ENCODE measurements around the gene USP49.
"Not testable (repeated sequence)": the region's sequence is repeated elsewhere in the genome, so short reads cannot be mapped to it uniquely, and the experiment has no call there.

The USP49 gene

GRCh38 chr6:41895300-41896233 is at the start of gene USP49:
Gene USP49 (minus strand): TSS chr6:41895375. CDS start chr6:41806983, 88,392 bp downstream.
- peak; percentile 59 to 82 for DNase-seq

DNA sequence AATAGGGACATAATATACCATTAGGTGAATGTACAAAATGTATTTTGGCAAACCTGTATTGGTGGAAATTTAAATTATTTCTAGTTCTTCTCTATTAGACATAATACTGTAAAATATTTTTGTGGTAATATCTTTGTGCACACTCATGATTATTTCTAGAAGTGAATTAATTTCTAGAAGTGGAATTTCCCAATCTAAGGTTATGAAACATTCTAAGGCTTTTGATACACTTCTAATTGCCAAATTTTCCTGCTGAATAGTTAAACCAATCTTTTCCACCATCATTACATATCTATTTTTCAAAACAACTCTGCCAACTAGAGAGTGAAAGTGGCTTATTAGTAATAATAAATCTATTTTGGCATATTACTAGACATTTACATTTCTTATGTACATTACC is 48.3 kb upstream of the USP49 start:
- no peak for DNase-seq

DNA sequence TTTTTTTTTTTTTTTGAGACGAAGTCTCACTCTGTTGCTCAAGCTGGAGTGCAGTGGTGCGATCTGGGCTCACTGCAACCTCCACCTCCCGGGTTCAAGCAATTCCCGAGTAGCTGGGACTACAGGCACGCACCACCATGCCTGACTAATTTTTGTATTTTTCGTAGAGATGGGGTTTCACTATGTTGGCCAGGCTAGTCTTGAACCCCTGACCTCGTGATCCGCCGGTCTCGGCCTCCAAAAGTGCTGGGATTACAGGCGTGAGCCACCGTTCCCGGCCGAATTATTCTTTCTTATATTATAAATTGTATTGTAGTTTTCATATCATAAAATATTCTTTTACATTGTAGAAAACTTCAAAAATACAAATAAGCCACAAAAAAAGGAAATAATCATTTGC is 47.7 kb upstream of the USP49 start:
- not testable (repeated sequence) for DNase-seq

GRCh38 chr6:41942067-41942851 is 47.1 kb upstream of the USP49 start:
- peak in 1 of 2 donors; percentile 44 for DNase-seq

- DNase-seq: peak; percentile 64 to 73
These were observed 46.3 kb upstream of the USP49 start, which contains the start of gene CCND3 for GRCh38 chr6:41941280-41942066. Gene CCND3 (minus strand): TSS chr6:41941808. CDS start chr6:41941649, 159 bp downstream.

- peak in 1 of 2 donors; percentile 46 for DNase-seq
These were observed 45.6 kb upstream of the USP49 start for GRCh38 chr6:41940759-41941279.

- DNase-seq: no peak
These were observed 44.9 kb upstream of the USP49 start for GRCh38 chr6:41939848-41940758.

DNA sequence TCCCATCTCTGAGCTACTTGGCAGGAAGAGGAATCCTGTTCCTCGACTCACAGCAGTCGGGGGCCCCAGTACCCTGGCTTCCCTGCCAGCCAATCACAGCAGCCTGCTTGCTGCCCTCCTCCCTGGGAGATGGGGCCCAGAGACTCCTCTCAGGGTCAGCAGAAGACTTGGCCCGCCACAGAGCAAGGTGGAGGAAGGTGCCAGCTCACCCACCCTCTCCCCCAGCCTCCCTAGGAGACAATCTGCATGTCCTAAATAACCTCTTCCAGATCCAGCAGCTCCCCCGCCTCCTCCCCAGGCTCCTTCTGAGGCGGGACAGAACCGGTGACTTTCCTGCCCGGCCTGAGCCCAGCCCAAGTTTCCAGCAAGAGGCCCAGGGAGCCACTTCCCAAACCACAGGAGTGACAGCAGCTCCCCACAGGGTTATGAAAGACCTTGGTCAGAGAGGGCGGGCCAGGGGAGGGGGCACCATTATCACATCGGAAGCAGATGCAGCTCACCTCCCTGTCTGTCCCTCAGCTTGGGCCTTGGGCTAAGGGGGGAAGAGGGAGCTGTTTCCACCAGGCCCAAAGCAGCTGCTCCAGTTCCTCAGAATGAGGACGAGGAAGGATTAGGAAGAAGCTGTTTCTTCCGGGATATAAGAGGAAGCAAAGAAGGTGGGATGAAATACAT is 44.1 kb upstream of the USP49 start:
- peak; percentile 27 to 46 for DNase-seq

- DNase-seq: no peak
These were observed 43.5 kb upstream of the USP49 start for GRCh38 chr6:41938590-41939175.

DNA sequence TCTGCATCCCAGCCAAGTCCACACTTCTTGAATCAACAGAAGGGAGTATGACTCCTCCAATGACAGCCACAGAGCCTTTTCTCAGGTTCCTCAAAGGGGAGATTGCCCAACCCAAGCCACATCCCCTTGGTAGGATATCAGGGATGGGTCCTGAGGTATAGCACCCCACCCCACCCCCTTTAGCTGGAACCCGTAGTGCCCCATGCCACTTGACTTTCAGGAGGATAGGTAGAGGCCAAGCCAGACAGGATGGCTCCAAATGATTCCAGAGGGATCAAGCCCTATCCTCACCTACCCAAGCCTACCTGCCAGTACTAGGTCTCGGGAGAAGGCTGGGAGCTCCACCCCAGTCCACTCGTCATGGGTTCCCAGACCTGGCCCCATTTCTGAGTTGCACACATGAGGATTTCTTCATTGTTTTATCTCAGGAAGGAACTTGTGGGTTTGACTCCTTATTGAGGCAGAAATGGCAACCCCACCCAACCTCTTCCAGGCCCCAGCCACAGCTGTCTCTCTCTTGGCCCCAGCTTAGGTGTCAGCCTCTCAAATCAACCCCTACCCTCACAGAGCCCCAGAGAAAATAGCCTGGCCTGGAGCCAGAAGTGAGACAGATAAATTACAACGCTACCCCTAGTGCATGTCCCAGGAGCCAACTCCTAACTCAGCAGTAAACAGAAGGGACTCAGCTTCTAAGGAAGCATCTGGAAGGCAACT is 42.8 kb upstream of the USP49 start:
- DNase-seq: peak; percentile 31 to 67

DNA sequence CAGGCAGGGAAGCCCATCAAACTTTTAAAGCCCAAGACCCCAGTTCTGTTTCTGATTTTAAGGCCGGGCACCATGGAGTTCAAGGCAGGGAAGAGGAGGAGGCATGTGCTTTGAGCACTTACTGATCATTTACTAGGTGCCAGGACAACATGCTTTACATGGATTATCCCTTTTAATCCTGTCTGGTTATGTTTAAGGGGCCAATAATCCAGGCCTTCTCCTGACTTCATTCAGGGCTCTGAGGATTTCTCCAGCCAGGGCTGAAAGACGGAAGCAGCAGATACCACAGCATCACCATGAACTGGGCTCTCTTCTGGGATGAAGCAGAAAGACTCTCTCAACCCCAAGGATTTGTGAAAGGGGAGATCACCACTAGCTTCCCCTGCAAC is 42.3 kb upstream of the USP49 start:
- no peak for DNase-seq

DNA sequence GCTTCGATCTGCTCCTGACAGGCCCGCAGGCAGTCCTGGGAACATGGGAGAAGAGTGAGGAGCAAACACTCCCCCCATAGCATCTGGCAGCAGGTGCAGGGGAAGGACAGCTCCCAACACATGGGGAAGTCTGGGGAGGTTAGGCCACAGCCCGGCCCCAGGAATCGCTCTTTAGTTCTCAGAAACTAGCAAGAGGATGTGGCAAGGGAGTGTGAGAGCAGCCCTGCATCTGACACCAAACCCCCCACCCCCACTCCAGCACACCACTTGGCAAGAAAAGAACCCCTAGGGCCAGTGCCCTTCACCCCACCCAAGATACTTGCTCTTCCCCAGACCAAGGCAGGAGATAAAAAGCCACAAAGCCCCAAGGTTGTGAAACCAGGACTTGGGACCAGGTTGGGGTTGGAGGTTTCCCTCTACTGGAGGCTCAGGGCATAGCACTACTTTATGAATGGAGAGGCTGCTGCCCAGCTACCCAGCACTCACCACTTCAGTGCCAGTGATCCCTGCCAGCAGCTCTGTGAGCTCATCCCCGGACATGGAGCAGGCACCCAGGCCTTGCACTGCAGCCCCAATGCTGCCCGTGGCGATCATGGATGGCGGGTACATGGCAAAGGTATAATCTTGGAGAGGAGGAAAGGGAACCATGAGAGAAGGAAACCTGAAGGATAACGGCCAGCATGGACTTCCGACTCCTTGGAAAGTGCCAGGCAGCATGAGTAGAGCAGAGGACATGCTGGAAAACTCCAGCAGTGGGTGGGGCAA is 41.1 kb upstream of the USP49 start:
- peak; percentile 29 to 99 for DNase-seq

GRCh38 chr6:41935685-41936072 is 40.5 kb upstream of the USP49 start:
- DNase-seq: no peak

DNA sequence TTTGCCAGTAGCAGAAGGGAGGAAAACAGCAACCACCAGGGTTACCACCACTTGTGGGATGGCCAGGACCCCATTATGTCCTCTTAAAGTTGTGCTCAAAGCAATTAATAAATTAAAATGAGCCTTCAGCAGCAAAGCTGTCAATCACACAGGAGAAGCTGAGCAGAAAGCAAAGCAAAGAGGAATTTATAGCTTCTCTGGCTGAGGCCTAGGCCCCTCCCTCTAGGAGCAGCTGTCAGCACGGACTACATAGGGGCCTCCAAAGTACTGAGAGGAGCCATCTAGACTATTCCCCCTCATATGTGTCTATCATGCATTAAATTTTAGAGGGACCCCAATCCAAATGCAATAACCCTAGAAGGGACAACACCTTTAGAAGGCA is 40.0 kb upstream of the USP49 start:
- DNase-seq: no peak

- no peak for DNase-seq
These were observed 39.4 kb upstream of the USP49 start for GRCh38 chr6:41934278-41935192.

DNA sequence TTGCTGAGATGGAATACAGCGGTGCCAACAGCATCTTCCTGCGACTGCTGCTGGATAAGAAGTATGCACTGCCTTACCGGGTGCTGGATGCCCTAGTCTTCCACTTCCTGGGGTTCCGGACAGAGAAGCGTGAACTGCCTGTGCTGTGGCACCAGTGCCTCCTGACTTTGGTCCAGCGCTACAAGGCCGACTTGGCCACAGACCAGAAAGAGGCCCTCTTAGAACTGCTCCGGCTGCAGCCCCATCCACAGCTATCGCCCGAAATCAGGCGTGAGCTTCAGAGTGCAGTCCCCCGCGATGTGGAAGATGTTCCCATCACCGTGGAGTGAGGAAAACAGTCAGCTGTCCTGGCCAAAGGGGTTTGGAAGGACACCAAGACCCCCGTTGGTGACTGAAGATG is 37.2 kb upstream of the USP49 start:
- DNase-seq: no peak

DNA sequence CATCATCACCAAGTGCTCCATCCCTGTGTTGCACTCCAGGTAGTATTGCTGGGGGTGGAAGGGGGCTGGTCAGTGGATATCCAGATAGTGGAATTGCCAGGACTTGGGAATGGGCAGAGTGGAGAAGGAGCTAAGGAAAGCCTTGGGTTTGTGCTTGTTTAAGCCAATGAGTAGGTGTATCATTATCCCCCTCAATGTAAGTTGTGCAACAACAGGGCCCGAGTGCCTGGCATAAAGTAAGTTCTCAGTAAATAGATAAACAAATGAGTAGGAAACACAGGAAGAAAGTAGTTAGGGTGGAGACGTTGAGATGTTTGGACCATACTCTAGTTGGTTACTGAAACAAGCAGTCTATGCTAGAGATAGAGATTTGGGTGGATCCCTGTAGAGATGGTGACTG is 36.6 kb upstream of the USP49 start:
- no peak for DNase-seq

GRCh38 chr6:41929924-41930323 is 34.7 kb upstream of the USP49 start:
- DNase-seq: no peak
